Endothelial cell of umbilical vein (primary cell): ENCODE measurements around the gene ZNF284. TPM values are rescaled to one million over a fixed set of nuclear protein-coding genes. Genes with fewer than 3 reads are reported as not detected.
"Not testable (repeated sequence)": the region's sequence is repeated elsewhere in the genome, so short reads cannot be mapped to it uniquely, and the experiment has no call there.

Experiments used
- BruUV-seq: library from RNA; stranded (reverse); fragments of 400-500 nt; replicated peaks from 2 replicates; lab custom pipeline; 2021; lab: Mats Ljungman, UMichigan
- CTCF ChIA-PET: fragments of 300-600, 350-600 bp; sonication (Branson Sonifier 250); formaldehyde crosslinking; loops from one replicate; lab custom pipeline; 2021; ENCODE audit warnings: antibody characterized with exemption, inconsistent platforms; lab: Charles Lee
- POLR2A ChIA-PET: fragments of 300-600, 350-600 bp; sonication (Branson Sonifier 250); formaldehyde crosslinking; loops from one replicate; lab custom pipeline; 2021; ENCODE audit warnings: antibody characterized with exemption, inconsistent platforms; lab: Charles Lee
- DNase-seq: peaks from one replicate; pipeline ENCODE4 v3.0.0-alpha.2; 2011; ENCODE audit warnings: low read depth, low spot score
- FAIRE-seq: peaks from 2 replicates; lab custom pipeline; 2011; peaks lifted over from hg19 to GRCh38; lab: Jason Lieb, UNC
- H2AFZ ChIP-seq: 2 replicates; pipeline ENCODE4 v1.6.0; 2012; ENCODE audit warnings: low read depth, low read length, control low read depth, inconsistent platforms
- H3K27ac ChIP-seq: 2 replicates; pipeline ENCODE4 v1.5.1; 2011; ENCODE audit warnings: low read depth, mild to moderate bottlenecking, control low read depth, low read length, moderate library complexity; ENCODE audit not compliant: insufficient read depth
- H3K27me3 ChIP-seq, 2 experiments: 2 replicates each; pipeline versions ENCODE4 v1.6.0 to v1.6.1; 2011; ENCODE audit warnings: low read length in 2 of 2, mixed read lengths in 1 of 2; ENCODE audit not compliant: control insufficient read depth in 2 of 2, insufficient read depth in 2 of 2
- H3K36me3 ChIP-seq, 2 experiments: 2 replicates in 1 of 2; 3 replicates in 1 of 2; pipeline ENCODE4 v1.5.1; 2011; ENCODE audit warnings: low read length in 2 of 2, mild to moderate bottlenecking in 1 of 2, moderate library complexity in 1 of 2; ENCODE audit not compliant: control insufficient read depth in 2 of 2, insufficient read depth in 2 of 2; ENCODE audit errors: extremely low read depth in 1 of 2
- H3K4me1 ChIP-seq: 3 replicates; pipeline ENCODE4 v1.5.1; 2011; ENCODE audit warnings: mild to moderate bottlenecking, low read length; ENCODE audit not compliant: control insufficient read depth, insufficient read depth; ENCODE audit errors: extremely low read depth
- H3K4me2 ChIP-seq: 2 replicates; pipeline ENCODE4 v1.6.1; 2011; ENCODE audit warnings: low read length, control low read depth, mixed read lengths; ENCODE audit not compliant: insufficient read depth
- H3K4me3 ChIP-seq, 3 experiments: fragments of 200-600 bp in 1 of 3; sonication (generic), shearing (Covaris generic) in 1 of 3; replicated peaks in 1 of 3; 2 replicates each; pipeline ENCODE4 v1.5.1; 2011 to 2016; ENCODE audit warnings: control low read depth in 3 of 3, low read length in 3 of 3, mild to moderate bottlenecking in 2 of 3, inconsistent platforms in 1 of 3, low read depth in 1 of 3, moderate library complexity in 1 of 3; ENCODE audit not compliant: insufficient read depth in 1 of 3
- H3K79me2 ChIP-seq: 2 replicates; pipeline ENCODE4 v1.6.0; 2012; ENCODE audit warnings: low read length, inconsistent platforms; ENCODE audit not compliant: control insufficient read depth, insufficient read depth
- H3K9ac ChIP-seq: replicated peaks from 2 replicates; pipeline ENCODE3; 2011; ENCODE audit warnings: low read length, control low read depth; ENCODE audit not compliant: insufficient read depth; ENCODE audit errors: extremely low read depth
- H3K9me1 ChIP-seq: replicated peaks from 3 replicates; pipeline ENCODE4 v1.6.0; 2011; ENCODE audit warnings: mild to moderate bottlenecking, low read length; ENCODE audit not compliant: control insufficient read depth, insufficient read depth; ENCODE audit errors: extremely low read depth
- H3K9me3 ChIP-seq: replicated peaks from 2 replicates; pipeline ENCODE4 v1.5.1; 2012; ENCODE audit warnings: low read length, inconsistent platforms; ENCODE audit not compliant: control insufficient read depth, insufficient read depth
- H4K20me1 ChIP-seq: replicated peaks from 2 replicates; pipeline ENCODE3; 2011; ENCODE audit warnings: mild to moderate bottlenecking, low read length; ENCODE audit not compliant: control insufficient read depth, insufficient read depth; ENCODE audit errors: extremely low read depth
- EZH2 ChIP-seq: IDR thresholded peaks from 2 replicates; pipeline ENCODE4 v1.6.1; 2012; ENCODE audit warnings: borderline replicate concordance, low read depth, mild to moderate bottlenecking, moderate library complexity, low read length, inconsistent platforms; ENCODE audit not compliant: severe bottlenecking
- FOS ChIP-seq: IDR thresholded peaks from 2 replicates; pipeline ENCODE4 v1.6.1; 2011; ENCODE audit warnings: mild to moderate bottlenecking, low read length, moderate library complexity, borderline replicate concordance; ENCODE audit not compliant: insufficient read depth
- GATA2 ChIP-seq: IDR thresholded peaks from 2 replicates; pipeline ENCODE4 v1.7.0; 2011; ENCODE audit warnings: low read depth, mild to moderate bottlenecking, moderate library complexity, mixed read lengths, low read length; ENCODE audit not compliant: insufficient read length, insufficient read depth
- JUN ChIP-seq: IDR thresholded peaks from 2 replicates; pipeline ENCODE4 v1.6.1; 2011; ENCODE audit warnings: borderline replicate concordance, low read depth; ENCODE audit not compliant: insufficient read length, insufficient read depth
- MYC ChIP-seq: IDR thresholded peaks from one replicate; pipeline ENCODE4 v1.6.1; 2011; ENCODE audit warnings: mild to moderate bottlenecking, low read depth, low read length
- POLR2A ChIP-seq: IDR thresholded peaks from 2 replicates; pipeline ENCODE4 v1.6.1; 2012; ENCODE audit warnings: low read depth, mild to moderate bottlenecking, control low read depth, low read length
- POLR2AphosphoS5 ChIP-seq: IDR thresholded peaks from 2 replicates; pipeline ENCODE4 v1.6.1; 2012; ENCODE audit warnings: low read depth, mild to moderate bottlenecking, control low read depth, low read length, moderate library complexity; ENCODE audit not compliant: insufficient read depth
- dilution Hi-C: fragments of 300-500 bp; cut with MboI; formaldehyde crosslinking; loops from one replicate; pipeline ENCODE4 v1.15.0; 2019; ENCODE audit warnings: low sequenced_read_pairs; ENCODE audit not compliant: extremely low pct_ligation_motif_present
- intact Hi-C: fragments of 100-400 bp; cut with micrococcal nuclease; formaldehyde crosslinking; loops from one replicate; pipeline ENCODE4 v1.10.0; 2022
- polyA plus RNA-seq, 4 experiments: library from polyadenylated mRNA; depleted of rRNA in 3 of 4; stranded (reverse) in 3 of 4; unstranded in 1 of 4; fragments of >200 nt; gene quantifications; 2 replicates each; pipeline versions ENCODE4 v1.2.1 to v1.2.3, GENCODE V29; 2011 to 2012; ENCODE audit warnings: missing spikeins in 1 of 4
- total RNA-seq: library from RNA; stranded (reverse); gene quantifications from 2 replicates; pipeline ENCODE4 v1.2.3, GENCODE V29; 2021
- TF ChIP-seq, protein P1 (sequence below), 2 donors: IDR thresholded peaks; 1 replicate in 1 of 2; 2 replicates in 1 of 2; pipeline ENCODE4 v1.5.1; 2011; ENCODE audit warnings: low read length in 2 of 2, mild to moderate bottlenecking in 2 of 2, moderate library complexity in 2 of 2, control low read depth in 1 of 2, inconsistent platforms in 1 of 2, low read depth in 1 of 2; ENCODE audit not compliant: insufficient read depth in 1 of 2; ENCODE audit errors: extremely low read depth in 1 of 2
- TF ChIP-seq, protein P2 (sequence below): IDR thresholded peaks from 2 replicates; pipeline ENCODE4 v1.6.1; 2011; ENCODE audit not compliant: insufficient read depth, insufficient read length

The ZNF284 gene
- total and polyA plus RNA-seq, 2 donors (not counting 3 experiments of a cell fraction or from before 2014, with no cell fraction given) = 0.98 to 2.4 TPM

DNA sequence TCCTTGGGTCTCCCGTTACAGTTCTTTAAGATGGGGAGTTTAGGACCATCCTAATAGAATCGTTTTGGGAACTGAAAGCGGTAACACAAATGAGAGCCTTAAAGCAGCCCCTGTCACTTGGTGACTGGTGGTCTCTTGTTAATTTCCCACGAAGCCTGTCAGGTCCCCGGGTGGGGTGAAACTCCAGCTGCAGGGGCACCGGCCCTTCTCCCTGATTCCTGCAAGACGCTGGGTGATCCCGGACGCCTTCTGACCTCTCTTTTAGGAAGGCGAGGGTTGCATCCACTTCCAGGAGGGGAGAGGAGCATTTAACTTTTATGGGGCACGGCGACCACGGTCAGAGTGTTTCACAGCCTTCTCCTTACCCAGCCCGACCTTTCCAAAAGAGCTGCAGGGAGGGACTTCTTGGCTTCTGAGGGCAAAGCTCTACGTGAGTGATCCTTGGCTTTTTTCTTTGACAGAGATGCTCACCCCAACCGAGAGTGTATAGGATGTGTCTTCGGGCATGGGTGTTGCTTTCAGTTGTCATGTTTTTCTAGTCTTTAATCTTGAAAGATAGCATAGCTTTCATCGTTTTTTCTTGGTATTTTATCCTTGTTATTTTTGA lies 41.9 kb downstream of the ZNF284 start:
- TF ChIP-seq POLR2AphosphoS5 (no peak), FOS (no peak), JUN (no peak), POLR2A (no peak), MYC (no peak), GATA2 (no peak), EZH2 (no peak)
- TF ChIP-seq, protein P1, sequence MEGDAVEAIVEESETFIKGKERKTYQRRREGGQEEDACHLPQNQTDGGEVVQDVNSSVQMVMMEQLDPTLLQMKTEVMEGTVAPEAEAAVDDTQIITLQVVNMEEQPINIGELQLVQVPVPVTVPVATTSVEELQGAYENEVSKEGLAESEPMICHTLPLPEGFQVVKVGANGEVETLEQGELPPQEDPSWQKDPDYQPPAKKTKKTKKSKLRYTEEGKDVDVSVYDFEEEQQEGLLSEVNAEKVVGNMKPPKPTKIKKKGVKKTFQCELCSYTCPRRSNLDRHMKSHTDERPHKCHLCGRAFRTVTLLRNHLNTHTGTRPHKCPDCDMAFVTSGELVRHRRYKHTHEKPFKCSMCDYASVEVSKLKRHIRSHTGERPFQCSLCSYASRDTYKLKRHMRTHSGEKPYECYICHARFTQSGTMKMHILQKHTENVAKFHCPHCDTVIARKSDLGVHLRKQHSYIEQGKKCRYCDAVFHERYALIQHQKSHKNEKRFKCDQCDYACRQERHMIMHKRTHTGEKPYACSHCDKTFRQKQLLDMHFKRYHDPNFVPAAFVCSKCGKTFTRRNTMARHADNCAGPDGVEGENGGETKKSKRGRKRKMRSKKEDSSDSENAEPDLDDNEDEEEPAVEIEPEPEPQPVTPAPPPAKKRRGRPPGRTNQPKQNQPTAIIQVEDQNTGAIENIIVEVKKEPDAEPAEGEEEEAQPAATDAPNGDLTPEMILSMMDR (IDR thresholded peaks at IDR 0.05; ENCODE audit: extremely low read depth in 1 of 2, insufficient read depth in 1 of 2, low read depth in 1 of 2, low read length in 2 of 2) = no peak
- TF ChIP-seq, protein P2, sequence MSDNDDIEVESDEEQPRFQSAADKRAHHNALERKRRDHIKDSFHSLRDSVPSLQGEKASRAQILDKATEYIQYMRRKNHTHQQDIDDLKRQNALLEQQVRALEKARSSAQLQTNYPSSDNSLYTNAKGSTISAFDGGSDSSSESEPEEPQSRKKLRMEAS = no peak
- Histone ChIP-seq H3K27me3 (no peaks in the 10 kb centered on the region), H3K27ac (peak overlapping the region; percentile 27), H3K79me2 (no peaks in the 10 kb centered on the region), H2AFZ (peak overlapping the region; percentile 87), H3K4me2 (peak overlapping the region; percentile 73), H3K9ac (peak overlapping the region; percentile 61), H3K9me3 (no peaks in the 10 kb centered on the region), H3K36me3 (peaks cover 0 to 2% of the 10 kb centered on the region in 2 experiments), H4K20me1 (no peaks in the 10 kb centered on the region), H3K4me3 (peak overlapping the region; percentile 75 to 94 (median 84)), H3K4me1 (peaks cover 6% of the 10 kb centered on the region), H3K9me1 (no peaks in the 10 kb centered on the region)
- no peak for FAIRE-seq
- ChIA-PET CTCF (interaction anchor here (0.6 to 1.1 kb wide), 3 partner anchors 51 to 213 kb away, joined by 3 read pairs; partner anchors contain the start of genes ZNF226 and ZNF45), POLR2A (interaction anchor here (1.1 kb wide), 1 partner anchor 109 kb away, joined by 3 read pairs; no protein-coding TSS in a partner anchor)
- DNase-seq = no peak
- BruUV-seq = no TSS peak
- intact Hi-C loops = loop anchor here (1.0 to 10.0 kb wide), 16 partner anchors 20 to 386 kb away; partner anchors contain the start of genes SMG9, ZNF112, ZNF155 and ZNF180
- dilution Hi-C loops = no loop called here

DNA sequence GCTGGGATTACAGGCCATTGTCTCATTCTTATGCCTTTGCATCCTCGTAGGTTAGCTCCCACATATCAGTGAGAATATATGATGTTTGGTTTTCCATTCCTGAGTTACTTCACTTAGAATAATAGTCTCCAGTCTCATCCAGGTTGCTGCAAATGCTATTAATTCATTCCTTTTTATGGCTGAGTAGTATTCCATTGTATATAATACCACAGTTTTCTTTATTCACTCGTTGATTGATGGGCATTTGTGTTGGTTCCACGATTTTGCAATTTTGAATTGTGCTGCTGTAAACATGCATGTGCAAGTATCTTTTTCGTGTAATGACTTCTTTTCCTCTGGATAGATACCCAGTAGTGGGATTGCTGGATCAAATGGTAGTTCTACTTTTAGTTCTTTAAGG lies 49.2 kb downstream of the ZNF284 start:
- POLR2A ChIA-PET, intact Hi-C loops, H3K27me3 ChIP-seq, CTCF ChIA-PET, H3K4me2 ChIP-seq, FAIRE-seq, DNase-seq, H3K36me3 ChIP-seq, BruUV-seq, H2AFZ ChIP-seq, H3K27ac ChIP-seq, H4K20me1 ChIP-seq, dilution Hi-C loops, H3K9ac ChIP-seq, H3K9me3 ChIP-seq, H3K79me2 ChIP-seq, H3K4me3 ChIP-seq, H3K9me1 ChIP-seq, H3K4me1 ChIP-seq: not testable (repeated sequence)
